HL-60 (cell line): Measurements from ENCODE around the gene ST6GAL1.

ENCODE experiments used
- GABPA ChIP-seq: IDR thresholded peaks from 2 replicates; pipeline ENCODE4 v1.6.1; 2012; ENCODE audit warnings: low read depth
- POLR2AphosphoS5 ChIP-seq: IDR thresholded peaks from 2 replicates; pipeline ENCODE4 v1.6.1; 2012; ENCODE audit warnings: low read depth
- REST ChIP-seq: IDR thresholded peaks from 2 replicates; pipeline ENCODE4 v1.6.1; 2012; ENCODE audit warnings: low read depth; ENCODE audit not compliant: insufficient replicate concordance
- SPI1 ChIP-seq: IDR thresholded peaks from 2 replicates; pipeline ENCODE4 v1.6.1; 2012; ENCODE audit warnings: low read depth, mild to moderate bottlenecking, borderline replicate concordance
- TF ChIP-seq, protein P1 (sequence below): IDR thresholded peaks from one replicate; pipeline ENCODE4 v1.5.1; 2011; ENCODE audit warnings: low read length, control low read depth, inconsistent platforms; ENCODE audit not compliant: insufficient read depth

- TF ChIP-seq, protein P1, sequence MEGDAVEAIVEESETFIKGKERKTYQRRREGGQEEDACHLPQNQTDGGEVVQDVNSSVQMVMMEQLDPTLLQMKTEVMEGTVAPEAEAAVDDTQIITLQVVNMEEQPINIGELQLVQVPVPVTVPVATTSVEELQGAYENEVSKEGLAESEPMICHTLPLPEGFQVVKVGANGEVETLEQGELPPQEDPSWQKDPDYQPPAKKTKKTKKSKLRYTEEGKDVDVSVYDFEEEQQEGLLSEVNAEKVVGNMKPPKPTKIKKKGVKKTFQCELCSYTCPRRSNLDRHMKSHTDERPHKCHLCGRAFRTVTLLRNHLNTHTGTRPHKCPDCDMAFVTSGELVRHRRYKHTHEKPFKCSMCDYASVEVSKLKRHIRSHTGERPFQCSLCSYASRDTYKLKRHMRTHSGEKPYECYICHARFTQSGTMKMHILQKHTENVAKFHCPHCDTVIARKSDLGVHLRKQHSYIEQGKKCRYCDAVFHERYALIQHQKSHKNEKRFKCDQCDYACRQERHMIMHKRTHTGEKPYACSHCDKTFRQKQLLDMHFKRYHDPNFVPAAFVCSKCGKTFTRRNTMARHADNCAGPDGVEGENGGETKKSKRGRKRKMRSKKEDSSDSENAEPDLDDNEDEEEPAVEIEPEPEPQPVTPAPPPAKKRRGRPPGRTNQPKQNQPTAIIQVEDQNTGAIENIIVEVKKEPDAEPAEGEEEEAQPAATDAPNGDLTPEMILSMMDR: no peak
- TF ChIP-seq SPI1 (no peak), REST (no peak), POLR2AphosphoS5 (no peak), GABPA (no peak)
These were observed 120.7 kb downstream of the ST6GAL1 start for GRCh38 chr3:187051066-187051465.
